Measurements from ENCODE around the gene CDH19.

Gene CDH19

DNA sequence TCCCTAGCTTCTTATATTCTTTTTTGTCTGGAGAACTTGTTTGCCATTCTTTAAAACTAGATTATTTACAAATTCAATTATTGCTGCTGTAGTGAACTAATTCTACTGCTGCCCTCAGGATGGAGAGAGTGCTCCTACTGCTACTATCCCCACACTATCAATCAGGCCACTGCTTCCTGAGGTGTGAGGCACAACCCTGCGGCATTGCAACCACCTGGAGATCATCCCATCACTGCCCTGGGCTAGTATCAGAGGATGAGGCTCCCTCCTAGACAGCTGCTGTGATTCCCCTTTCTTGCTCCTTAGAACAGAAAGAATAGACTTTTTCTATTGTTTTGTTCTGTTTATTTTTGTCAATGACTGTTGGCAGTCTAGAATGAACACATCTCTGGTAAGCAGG lies 146.6 kb downstream of the CDH19 start:
- no peaks in the 10 kb centered on the region for H3K27me3 Mint-ChIP-seq
- no peak for DNase-seq
- H3K9me3 Mint-ChIP-seq = peaks cover 7% of the 10 kb centered on the region
- H3K36me3 Mint-ChIP-seq (ENCODE audit: low read depth) = no peaks in the 10 kb centered on the region
- no peak overlapping the region for H3K4me3 Mint-ChIP-seq
- H3K27ac Mint-ChIP-seq = no peak overlapping the region
- no peaks in the 10 kb centered on the region for H3K4me1 Mint-ChIP-seq (ENCODE audit: low read depth)
